Measurements from ENCODE around the gene EIF4G3.
"Not testable (repeated sequence)": the region's sequence is repeated elsewhere in the genome, so short reads cannot be mapped to it uniquely, and the experiment has no call there.

Gene EIF4G3

DNA sequence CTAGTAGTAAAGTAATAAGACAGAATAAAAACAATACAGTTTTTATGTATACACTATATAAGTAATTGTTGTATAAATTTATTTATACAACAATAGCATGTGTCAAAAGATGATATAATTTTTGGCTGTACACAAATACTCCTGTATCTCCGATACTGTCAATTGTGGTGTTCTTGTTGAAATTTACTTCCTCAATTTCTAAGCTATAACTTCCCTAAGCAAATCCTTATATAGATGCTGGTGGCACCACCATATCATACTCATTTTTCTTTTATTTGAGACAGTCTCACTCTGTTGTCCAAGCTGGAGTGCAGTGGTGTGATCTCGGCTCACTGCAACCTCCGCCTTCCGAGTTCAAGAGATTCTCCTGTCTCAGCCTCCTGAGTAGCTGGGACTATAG is 248.6 kb downstream of the EIF4G3 start:
- DNase-seq = no peak

DNA sequence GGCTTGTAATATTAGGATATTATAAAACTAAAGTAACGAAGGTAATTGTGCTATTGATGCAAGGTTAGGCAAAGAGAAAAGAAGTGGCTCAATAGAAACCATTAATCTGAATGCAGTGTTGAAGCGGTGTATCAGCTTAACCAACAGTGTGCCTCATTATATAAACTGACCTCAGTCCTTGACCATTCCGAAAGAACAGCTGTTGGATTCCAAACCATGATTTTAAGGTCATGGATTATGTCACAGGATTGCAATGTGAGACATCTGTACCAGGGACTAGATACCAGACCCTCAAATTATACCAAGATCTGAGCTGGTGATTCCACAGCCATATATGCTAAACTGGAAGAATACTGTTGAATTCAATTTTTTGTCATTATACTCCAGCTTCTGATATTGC is 255.4 kb downstream of the EIF4G3 start:
- no peak for DNase-seq

DNA sequence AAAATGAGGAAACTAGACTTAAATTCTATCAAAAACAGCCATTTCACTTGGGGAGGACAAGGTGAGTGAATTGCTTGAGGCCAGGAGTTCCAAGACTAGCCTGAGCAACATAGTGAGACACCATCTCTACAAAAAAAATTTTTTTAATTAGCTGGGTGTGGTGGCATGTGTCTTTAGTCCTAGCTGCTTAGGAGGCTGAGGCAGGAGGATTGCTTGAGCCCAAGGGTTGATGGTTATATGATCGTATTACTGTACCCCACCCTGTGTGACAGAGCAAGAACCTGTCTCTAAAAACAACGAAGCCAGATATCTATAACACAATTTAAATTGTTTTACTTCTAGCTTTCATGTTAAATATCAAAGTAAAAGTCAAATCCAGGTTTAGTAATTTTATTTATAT is 263.5 kb downstream of the EIF4G3 start:
- no peak for DNase-seq

DNA sequence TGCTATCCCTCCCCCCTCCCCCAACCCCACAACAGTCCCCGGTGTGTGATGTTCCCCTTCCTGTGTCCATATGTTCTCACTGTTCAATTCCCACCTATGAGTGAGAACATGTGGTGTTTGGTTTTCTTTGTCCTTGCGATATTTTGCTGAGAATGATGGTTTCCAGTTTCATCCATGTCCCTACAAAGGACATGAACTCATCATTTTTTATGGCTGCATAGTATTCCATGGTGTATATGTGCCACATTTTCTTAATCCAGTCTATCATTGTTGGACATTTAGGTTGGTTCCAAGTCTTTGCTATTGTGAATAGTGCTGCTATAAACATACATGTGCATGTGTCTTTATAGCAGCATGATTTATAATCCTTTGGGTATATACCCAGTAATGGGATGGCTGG is 269.2 kb downstream of the EIF4G3 start:
- not testable (repeated sequence) for DNase-seq

DNA sequence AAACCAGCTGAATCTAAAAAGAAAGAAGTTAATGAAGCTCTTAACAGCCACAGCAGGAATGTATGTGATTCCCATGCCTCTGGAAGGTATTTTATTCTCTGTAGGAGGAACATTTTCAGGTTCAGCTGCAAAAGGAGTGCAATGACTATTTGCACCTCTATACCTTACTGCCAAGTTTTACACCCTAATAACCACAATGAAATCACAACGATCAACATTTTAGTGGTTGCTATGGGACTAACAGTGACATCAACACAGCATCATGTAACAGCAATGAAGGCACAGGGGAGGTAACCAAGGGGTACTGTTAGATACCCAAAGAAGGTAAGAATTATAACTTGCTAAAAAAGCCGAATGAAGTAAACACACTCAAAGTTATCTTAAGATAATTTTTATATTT is 273.3 kb downstream of the EIF4G3 start:
- DNase-seq = peak; percentile 44

DNA sequence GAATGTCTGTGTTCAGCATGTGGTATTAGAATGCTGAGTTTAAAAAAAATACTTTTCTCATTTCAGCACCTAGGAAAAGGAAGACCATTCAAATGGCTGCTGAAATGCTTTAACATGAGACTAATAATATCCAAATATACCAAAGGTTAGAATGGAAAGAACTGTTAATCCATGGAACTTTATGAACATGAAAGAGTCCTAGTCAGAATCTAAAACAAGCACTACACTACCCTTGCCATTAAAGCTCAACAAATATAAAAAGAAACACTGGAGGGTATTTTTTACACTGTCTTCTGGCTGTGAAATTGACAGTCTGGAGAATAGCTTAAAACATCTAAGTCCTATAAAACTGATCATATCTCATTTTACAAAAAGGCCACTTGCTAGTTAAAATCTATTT is 276.6 kb downstream of the EIF4G3 start:
- no peak for DNase-seq

DNA sequence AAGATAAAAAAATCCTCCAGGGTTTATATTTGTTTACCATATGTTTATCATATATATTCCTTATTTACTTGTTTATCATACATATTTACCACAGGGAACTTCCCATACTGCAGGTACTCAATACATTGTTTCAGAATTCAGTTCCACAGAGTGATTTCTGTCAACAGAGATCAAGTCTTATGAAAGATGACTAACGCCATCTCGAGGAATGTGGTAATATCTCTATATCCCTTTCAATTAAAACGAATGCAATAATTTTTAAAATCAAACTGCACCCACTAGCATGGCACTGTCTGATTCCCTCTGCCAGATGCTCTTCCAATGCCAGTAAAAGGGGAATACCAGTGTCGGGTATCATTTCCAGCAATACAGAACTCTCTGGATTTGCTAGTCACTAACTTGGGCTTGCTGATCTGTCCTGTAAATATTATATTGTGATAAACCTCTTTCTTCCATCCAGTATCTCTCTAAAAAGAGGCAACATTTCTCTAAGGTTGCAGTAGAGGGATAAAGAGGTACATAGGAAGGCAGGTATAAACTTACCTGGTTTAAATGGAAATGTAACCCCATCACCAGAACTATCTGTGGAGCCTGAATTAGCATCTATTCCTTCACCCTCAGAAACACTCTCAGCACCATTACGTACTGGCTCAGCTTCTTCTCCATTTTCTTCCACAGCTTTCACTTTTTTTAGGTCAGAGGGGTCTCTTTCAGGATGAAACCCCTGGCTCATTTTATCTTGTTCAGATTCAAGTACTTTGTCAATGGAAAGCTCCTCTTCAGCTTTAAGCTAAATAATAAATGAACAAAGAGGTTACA is 277.3 kb downstream of the EIF4G3 start:
- no peak for DNase-seq

DNA sequence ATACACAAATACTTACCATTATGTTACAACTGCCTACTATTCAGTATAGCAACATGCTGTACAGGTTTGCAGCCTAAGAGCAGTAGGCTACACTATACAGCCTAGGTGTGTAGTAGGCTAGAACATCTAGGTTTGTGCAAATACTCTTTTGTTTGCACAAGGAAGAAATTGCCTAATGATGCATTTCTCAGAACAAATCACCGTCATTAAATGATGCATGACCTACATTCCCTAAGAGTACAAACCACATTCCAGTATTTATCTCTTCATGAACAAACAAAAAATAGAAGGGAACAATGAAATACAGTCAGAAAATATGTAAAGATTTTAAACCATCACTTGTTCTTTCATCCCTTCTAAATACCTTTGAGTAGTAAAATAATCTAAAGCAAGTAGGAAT is 279.9 kb downstream of the EIF4G3 start:
- no peak for DNase-seq

DNA sequence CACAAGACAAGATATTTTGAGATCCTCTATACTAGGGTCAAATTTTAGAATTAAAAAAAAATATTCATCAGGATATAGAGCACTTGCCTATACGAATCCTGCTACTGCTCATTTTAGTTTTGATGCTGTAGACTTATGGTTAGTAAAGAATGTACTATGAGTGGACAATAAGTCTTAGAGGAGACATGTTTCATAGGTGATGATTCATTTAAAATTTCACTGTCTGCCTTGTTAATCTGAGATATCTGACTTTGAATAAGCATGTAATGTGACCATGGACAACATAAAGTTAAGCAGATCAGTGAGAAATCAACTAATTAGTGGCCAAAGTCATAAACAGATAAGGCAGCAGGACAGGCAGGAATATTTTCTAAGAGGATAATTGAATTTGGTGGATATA is 282.8 kb downstream of the EIF4G3 start:
- no peak for DNase-seq

DNA sequence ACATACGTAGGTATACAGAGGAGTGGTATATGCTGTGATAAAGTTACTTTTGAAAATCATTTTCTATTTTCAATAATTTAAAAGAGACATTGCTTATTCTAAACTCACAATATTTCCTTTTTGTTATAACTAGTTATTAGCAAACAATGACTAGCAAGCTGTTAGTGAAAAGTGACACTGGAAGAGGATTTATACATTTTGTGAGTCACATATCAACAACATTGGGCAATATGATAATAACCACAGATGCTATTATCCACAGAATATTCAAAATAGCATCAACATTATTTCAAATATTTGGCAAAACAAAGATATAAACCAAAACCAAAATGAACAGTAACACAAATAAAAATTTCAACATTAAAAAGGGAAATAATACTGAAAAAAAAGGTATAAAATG is 285.6 kb downstream of the EIF4G3 start:
- no peak for DNase-seq

DNA sequence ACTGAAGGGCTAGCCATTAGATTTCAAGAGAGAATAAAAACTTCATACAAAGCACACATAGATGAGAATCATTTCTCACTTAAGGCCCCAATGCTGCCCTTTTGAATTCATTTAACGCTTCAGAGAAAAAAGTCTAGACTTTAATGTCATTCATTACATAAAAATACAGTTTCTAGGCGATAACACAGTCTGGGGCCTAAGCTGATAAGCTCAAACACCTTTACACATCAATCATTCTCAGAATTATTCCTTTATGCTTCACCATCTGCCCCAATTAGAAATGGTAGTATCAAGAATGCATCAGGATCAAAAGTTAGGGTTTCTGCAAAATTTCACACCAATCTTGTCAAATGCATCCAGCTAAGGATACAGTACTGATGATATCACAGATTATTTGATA is 289.5 kb downstream of the EIF4G3 start:
- DNase-seq = no peak

DNA sequence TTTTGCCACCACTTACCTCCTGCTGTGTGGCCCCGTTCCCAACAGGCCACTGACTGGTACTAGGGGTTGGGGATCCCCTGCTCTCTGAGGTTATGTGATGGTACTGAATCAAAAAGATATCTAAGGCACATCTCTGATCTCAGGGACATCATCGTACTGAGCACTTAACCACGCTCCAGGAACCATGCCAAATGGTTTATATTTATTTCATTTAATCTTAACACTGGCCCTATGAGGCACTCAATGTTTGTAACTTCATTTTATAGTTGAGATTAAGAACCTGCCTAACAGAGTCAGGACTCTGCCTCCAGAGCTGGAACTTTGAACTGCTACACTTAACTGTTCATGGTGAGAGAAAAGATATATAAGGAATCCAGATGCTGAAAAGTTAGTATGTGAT is 291.6 kb downstream of the EIF4G3 start:
- DNase-seq = no peak

DNA sequence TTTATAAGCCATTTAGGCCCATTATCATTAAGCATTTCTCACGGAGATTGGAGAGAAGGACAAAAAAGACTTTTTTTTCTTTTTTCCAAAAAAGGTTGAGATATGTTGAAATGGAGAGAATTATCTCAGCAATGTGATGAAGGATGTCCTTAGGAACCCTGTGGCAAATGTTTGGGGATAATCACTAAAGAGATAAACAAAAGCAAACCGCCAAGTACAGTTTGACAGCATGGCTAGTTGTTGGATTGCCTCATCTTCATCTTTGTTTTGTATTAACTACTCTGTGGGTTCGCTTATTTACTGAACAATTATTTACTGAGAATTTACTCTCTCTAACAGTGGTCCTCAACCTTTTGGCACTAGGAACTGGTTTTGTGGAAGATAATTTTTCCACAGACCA is 292.2 kb downstream of the EIF4G3 start:
- no peak for DNase-seq

DNA sequence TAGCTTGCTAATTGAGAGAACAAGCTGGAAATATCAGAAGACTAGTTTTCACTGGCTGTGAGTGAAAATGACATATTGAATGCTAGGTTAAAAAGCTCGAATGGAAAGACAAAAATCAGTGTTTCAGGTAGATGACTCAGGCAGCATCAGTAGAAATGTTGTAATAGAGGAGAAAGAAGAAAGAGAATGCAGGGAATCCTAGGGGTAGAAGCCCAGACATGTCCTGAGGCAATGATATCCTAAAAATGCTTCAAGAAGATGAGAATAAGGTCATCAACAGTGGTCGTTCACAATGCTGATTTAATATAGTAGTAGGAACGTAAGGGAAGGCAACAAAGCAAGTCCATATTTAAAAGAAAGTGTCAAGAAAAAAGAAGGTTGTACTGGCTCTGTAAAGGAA is 292.9 kb downstream of the EIF4G3 start:
- no peak for DNase-seq

DNA sequence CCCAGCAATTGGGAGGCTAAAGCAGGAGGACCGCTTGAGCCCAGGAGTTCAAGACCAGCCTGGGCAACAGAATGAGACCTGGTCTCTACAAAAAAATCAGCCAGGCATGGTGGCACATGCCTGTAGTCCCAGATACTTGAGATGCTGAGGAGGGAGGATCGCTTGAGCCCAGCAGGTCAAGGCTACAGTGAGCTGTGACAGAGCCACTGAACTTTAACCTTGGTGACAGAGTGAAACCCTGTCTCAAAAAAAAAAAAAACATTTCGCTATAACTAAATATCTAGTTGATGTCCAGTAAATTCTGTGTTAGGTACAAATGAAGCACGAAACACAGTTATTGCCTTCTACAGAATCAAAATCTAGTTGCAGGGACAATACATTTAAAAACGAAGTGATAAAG is 293.9 kb downstream of the EIF4G3 start:
- no peak for DNase-seq

DNA sequence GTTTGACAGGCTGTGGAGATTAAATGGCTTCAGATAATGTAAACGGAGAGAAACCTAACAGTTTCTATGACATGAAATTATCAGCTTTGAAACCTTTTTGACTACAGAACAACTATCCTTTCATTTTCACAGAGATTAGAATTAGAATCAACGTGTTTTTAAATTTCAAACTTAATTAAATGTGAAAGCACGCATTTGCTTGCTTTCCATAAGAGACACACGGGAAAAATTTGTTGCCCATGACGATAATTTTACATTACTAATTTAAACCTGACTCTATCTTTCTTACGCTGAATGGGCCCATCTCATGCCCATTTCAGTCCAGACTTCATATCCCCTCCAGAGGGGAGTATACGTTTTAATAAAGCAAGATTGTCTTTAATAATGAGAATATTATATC is 297.9 kb downstream of the EIF4G3 start:
- DNase-seq = no peak

DNA sequence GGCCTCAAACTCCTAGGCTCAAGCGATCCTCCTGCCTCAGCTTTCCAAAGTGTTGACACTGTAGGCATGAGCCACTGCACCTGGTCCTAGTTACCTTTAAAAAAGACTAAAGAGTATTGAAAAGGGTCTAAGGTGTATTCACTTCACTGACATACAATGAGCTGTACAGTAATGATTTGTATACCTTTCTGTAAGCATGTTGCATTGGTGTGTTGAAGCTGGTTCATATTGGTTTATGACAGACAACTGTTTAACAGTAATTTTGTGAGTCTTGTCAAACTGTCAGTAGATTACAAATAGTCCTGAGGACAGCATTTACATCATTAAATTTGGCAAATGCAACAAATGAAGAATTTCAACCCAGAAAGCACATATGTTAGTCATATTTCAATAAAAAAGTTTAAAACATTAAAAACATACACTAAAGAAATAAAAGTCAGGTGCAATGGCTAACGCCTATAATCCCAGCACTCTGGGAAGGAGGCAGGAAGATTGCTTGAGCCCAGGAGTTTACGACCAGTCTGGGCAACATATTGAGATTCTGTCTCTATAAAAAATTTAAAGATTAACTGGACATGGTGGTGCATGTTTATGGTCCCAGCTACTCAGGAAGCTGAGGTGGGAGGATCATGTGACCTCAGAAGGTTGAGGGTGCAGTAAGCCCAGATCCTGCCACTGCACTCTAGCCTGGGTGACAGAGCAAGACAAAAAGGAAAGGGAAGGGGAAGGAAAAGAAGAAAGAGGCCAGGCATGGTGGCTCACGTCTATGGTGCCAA is 301.3 kb downstream of the EIF4G3 start:
- no peak for DNase-seq

DNA sequence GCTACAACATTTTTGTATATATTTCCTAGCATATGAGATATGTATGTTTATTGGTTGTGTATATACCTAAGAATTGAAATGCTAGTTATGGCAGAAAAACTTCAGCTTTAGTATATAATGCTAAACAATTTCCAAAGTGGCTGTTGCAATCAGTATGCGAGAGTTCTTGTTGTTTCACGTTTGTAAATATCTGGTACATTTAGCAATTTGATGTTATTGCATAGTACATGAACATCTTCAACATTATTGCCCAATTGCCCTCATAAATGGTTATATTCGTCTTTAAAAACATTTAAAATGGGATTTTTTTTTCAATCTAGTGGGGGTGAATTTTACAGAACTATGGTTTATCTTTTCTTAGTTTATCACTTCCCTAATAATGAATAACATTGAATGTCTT is 303.4 kb downstream of the EIF4G3 start:
- no peak for DNase-seq

DNA sequence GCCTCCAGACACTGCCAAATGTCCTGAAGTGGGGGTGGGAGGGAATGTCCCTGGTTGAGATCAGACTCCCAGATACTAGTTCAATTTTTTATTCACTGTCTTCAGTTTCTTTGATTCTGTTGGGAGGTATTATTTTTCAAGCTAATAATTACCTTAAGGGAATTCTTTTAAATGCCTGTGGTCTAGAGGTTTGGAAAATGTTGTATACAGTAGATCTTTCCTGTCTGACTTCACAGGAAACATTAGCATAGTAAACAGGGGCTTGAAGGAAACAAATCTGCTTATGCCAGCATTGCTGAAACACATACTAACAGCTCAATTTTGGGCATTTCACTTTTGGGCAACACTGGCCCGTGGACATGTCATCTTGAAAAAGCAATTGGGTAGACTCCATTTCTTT is 305.3 kb downstream of the EIF4G3 start:
- DNase-seq = no peak

DNA sequence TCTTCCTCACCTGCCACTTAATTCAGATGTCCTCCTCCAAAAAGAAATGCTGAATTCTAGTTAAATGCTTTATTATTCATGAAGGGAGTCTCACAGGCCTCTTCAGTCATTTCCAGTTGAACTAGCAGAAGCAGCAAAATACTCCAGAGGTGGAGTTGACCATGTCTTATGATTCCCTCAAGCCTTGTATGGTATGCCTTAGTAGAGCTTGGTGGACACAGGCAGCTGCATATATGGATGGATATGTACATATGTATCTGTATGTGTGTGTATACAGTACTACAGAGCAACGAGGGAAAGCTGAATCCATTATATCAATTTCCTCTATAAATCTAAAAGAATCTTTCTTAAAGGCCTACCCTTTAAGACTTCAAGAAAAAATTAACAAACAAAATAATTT is 306.0 kb downstream of the EIF4G3 start:
- no peak for DNase-seq

DNA sequence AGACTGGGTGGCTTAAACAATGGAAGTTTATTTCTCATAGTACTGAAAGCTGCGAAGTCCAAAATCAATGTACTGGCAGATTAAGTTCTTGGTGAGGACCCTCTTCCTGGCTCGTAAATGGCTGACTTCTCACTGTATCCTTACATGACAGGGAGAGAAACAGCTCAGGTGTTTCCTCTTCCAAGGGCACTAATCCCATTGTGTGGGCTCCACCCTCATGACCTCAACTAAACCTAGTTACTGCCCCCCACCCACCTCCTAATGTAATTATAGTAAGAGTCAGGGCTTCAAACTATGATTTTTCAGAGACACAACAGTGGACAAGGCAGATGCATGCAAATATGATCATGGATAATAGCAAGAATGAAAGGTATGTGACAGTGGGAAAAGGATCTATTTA is 308.4 kb downstream of the EIF4G3 start:
- no peak for DNase-seq

DNA sequence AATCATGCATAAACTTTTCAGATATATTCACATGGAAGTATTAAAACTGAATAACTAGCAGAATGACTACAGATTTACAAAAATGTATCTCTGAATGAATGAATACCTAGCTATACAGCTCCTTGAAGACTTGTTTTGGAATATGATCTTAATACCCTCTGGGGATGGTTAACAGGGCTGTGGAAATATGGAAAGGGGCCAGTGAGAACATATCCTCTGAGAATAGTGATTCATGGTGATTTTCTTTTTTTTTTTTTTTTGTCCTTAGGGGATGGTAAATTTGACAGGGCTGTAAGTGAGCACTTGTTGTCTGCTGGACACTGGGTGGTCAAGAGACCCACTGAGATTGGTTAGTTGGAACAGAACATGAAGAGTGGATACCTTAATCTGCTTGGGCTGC is 308.9 kb downstream of the EIF4G3 start:
- no peak for DNase-seq

DNA sequence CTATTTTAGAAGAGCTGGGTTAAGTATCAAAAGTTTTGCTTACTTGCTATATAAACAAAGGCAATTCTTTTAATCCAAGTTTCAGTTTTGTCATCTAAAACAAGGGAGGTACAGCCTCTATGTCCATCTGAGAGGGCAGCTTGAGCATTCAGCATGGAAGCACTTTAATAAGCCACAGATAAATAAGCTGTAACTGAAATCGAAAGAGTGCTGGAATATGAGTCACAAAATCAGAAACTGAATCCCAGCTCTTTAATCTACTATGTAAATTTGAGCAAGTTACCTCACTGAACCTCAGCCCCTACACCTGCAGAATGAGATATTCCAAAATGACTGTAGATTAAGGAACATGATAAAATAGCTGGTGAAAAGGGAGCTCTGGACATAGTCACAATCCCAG is 309.6 kb downstream of the EIF4G3 start:
- no peak for DNase-seq

DNA sequence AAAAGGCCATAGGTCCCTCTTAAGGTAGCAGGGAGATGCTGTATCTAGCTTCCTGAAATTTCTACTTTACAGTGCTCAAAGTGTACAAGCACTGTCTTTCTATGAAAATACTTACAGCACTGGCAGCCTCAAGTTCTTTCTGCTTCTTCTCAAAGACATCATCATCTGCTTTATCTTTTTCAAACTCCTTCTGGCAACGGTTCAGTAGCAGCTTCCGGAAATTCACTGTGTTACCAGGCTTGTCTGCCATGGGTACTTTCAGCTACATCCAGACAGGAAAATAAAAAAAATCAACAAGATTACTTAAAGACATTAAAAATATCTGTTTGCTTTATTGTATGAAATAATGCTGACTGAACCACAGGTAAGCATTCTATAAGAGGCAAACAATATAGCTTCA is 311.7 kb downstream of the EIF4G3 start:
- DNase-seq = no peak

DNA sequence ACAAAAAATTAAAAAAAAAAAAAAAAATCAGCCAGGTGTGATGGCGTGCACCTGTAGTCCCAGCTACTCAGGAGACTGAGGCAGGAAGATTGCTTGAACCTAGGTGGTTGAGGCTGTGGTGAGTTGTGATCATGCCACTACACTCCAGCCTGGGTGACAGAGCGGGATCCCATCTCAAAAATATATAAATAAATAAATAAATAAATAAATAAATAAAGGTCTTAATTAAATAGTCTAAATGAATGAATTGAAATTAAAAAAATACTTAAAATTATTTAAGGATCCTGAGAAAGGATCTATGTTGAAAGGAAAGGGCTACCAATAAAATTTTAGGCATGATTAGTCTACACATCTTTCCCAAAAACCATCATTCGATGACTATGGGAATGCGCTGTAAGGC is 322.2 kb downstream of the EIF4G3 start:
- DNase-seq = no peak

Data from DMS79 (cell line).